Measurements from ENCODE around the gene RBMS3. TPM values are rescaled to one million over a fixed set of nuclear protein-coding genes. Genes with fewer than 3 reads are reported as not detected.
A peak's percentile ranks its signal among the peaks of the same experiment; 100 is the strongest.

Gene RBMS3
- total RNA-seq, 2 donors from 2014 or later = 7.1 to 11.5 TPM

DNA sequence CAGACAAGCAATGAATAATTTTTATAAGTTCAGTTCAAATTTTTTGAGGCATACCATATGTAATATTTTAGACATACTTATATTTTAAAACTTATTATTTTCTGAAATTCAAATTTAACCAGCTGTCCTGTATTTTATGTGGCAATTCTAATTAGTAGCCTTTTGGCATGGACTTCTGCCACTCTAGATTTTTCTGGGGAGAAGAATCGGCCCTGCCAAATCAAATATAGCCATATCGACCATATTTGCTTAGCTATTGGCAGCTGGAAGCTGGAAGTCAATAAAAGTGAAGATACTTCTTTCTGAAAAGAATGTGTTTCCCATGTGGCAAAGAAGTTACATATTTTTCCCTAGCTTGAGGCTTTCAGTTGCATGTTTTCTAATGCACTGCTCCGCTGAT is 9.4 kb upstream of the RBMS3 start:
- DNase-seq = no peak
- intact Hi-C loops (cut with DNase I, micrococcal nuclease) = loop anchor here in 1 of 2 donors (10.0 kb wide), 1 partner anchor 493 kb away; no protein-coding TSS in a partner anchor
- no peak for ATAC-seq

DNA sequence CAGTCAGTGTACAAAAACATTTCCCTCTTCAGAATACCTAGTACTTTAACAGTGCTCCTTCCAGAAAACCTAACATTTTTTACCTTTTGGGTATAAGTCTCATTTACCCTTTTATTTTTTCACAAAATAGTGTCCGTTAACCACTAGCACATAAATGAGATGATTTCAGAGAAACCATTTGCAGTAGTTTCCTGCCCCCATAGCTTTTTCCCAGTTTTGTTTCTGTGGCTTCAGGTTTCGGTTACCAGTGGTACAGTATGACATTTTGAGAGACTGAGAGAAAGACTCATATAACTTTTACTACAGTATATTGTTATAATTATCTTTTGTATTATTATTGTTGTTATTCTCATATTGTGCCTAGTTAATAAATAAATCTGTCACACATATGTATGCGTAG is 6.2 kb upstream of the RBMS3 start:
- no peak for DNase-seq
- ATAC-seq = no peak
- intact Hi-C loops (cut with DNase I, micrococcal nuclease) = loop anchor here in 1 of 2 donors (10.0 kb wide), 1 partner anchor 490 kb away; no protein-coding TSS in a partner anchor

DNA sequence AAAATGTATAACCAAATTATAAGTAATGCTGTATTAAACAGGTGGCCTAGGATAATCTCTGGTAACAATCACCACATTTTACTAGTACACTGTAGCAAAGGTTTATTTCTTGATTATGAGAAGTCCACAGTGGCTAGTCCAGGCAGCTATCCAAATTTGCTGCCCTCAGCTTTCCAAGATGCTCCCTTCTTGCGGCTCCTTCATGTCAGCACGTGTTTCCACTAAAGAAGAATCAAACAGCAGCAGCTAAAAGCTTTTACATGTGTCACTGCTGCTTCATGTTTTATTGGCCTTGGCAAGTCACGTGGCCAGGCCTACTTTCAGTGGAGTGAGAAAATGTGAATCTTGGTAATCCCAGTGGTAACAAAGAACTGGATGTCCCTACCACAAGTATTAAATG is 5.6 kb upstream of the RBMS3 start:
- DNase-seq = peak; percentile 6 to 59
- intact Hi-C loops (cut with DNase I, micrococcal nuclease) = loop anchor here in 1 of 2 donors (10.0 kb wide), 1 partner anchor 489 kb away; no protein-coding TSS in a partner anchor
- ATAC-seq = no peak

DNA sequence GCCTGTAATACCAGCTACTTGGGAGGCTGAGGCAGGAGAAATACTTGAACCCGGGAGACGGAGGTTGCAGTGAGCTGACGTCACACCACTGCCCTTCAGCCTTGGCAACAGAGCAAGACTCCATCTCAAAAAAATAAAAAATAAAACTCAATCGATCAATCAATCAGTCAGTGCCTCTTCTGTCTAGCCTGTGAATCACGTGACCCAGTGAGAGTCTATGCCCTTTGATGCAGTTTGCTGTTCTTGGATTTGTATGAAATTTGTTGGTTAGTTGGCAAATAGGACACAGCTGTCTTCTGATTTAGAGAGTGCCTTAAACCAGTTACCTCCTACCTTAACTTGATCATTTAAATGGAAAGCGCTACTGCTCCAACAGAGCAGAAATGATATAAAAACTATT is 3.6 kb upstream of the RBMS3 start:
- ATAC-seq (no peak), DNase-seq (no peak)
- intact Hi-C loops (cut with DNase I, micrococcal nuclease) = loop anchor here in 1 of 2 donors (10.0 kb wide), 1 partner anchor 488 kb away; no protein-coding TSS in a partner anchor

DNA sequence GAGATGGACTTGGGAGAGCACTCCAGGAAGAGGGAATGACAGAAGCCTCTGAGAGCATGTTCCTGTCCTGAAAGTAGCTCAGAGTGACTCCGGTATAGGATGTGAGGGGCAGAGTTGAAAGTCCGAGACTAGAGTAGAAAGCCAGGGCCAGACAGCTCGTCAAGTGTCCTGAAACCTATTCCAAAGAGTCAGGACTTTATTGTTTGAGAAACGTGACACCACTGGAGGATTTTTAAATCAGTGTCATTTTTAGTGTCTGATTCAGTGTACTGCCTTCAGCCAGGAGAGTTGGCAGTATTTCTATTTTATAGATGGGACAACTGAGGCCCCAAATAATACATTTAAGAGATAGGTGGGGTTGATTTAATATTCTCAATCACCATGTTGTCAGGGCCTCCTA is 1.6 kb upstream of the RBMS3 start:
- intact Hi-C loops (cut with DNase I, micrococcal nuclease) = loop anchor here in 1 of 2 donors (10.0 kb wide), 1 partner anchor 486 kb away; no protein-coding TSS in a partner anchor
- no peak for DNase-seq
- no peak for ATAC-seq

DNA sequence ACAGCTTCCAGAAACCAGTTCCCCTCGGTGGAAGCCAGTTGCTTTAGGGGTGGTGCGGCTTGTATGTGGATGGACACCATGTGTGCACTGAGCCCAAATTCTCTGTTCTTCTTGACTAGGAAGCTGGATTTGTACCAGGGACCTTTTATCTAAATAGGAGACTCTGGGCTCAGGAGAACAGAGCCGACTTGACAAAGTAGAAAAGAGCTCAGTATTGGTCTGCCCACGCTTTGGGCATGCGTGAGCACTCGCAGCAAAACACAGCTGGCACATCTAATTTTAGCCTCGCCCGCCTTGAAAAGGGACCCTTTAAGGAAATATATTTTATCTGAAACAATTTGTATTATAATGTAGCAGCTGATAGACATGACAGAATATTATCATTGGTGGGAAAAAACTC is 1.1 kb upstream of the RBMS3 start:
- intact Hi-C loops (cut with DNase I, micrococcal nuclease) = loop anchor here in 1 of 2 donors (10.0 kb wide), 2 partner anchors 415 to 485 kb away; no protein-coding TSS in a partner anchor
- ATAC-seq (no peak), DNase-seq (no peak)

DNA sequence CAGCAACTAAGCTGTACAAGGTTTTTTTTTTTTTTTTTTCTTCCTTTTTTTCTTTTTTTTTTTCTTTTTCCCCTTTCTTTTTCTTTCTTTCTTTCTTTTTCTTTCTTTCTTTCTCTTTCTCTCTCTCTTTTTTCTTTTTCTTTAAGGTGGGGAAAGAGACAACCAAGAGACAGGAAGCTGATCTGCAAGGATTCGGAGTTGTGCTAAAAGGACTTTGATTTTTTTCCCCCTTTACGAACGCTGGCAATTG is 148 bp downstream of the RBMS3 start:
- intact Hi-C loops (cut with DNase I, micrococcal nuclease) = loop anchor here in 1 of 2 donors (10.0 kb wide), 1 partner anchor 414 kb away; no protein-coding TSS in a partner anchor
- ATAC-seq (no peak), DNase-seq (no peak)

DNA sequence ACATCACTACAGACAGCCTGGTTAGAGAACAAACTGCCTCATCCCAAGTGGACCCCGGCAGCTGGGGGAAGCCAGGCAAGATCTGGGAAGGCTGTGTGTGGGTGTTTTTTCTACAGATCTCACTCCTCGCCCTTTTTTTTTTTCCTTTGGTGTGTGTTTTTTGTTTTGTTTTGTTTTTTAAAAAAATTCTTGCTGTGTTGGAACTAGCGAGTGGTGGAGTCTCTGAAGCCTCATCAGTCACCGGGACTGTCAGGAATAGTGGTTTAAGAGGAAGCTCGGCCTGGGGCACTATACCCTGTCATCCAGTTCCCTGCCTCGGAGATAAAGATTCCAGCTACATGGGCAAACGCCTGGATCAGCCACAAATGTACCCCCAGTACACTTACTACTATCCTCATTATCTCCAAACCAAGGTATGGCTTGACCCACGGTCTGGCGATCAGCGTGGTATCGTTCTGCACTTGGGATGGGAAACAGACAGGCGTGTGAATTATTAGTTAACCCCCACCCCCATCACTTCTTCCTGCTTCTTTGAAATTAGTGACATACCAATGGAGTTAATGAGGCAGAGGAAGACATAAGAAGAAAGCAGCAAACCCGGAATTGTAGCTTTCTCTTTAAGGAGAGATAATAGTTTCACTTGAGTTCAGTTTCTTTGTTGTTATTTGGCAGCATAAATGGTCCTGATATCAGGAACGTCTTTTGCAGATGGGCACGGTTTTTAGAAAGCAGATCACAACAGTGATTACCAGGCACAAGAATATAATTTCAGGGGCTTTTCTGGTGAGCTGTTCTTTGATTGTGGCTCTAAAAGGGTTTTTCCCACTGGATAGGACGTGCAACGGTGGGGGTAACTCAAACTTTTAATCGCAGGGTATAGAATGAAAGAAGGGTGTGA is 722 bp downstream of the RBMS3 start:
- intact Hi-C loops (cut with DNase I, micrococcal nuclease) = loop anchor here in 1 of 2 donors (10.0 kb wide), 1 partner anchor 413 kb away; no protein-coding TSS in a partner anchor
- DNase-seq (peak in 1 of 2 donors; percentile 6), ATAC-seq (peak; percentile 32)

DNA sequence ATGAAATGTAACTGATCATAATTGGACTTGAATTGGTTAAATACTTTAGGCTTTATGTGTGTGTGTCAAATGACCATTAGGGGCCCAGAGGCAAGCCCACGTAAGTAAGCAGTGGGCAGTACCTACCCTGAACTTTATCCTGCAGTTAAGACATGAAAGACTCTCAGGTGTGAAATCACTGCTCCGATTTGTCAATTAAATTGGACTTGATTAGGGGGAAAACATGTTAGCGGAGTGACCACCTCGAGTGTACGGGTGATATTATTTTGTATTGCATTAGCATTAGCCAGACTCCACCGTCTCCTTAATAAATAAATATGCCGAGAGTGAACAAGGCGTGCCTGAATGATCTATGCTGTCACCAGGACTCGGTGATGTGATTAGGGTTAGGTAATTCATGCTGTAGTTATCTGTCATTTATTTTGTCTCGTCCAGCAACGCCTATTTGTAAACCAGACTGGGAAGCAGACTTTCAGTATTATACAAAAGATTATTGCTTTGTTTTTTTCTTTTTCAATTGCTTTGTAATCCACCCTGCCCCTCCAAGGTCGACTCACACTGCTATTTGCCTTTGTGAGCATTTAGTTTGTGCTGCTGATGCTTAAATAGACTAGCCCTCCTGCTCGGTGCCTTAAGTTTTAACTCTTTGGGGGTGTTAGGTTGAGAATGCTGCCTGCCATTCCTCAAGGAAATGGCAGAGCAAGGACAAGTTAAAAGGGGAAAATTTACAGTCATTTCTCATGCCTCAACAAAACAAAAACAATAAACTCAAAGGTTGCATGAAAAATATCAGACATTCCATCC is 1.8 kb downstream of the RBMS3 start:
- DNase-seq = no peak
- intact Hi-C loops (cut with DNase I, micrococcal nuclease) = loop anchor here in 1 of 2 donors (10.0 kb wide), 1 partner anchor 412 kb away; no protein-coding TSS in a partner anchor

DNA sequence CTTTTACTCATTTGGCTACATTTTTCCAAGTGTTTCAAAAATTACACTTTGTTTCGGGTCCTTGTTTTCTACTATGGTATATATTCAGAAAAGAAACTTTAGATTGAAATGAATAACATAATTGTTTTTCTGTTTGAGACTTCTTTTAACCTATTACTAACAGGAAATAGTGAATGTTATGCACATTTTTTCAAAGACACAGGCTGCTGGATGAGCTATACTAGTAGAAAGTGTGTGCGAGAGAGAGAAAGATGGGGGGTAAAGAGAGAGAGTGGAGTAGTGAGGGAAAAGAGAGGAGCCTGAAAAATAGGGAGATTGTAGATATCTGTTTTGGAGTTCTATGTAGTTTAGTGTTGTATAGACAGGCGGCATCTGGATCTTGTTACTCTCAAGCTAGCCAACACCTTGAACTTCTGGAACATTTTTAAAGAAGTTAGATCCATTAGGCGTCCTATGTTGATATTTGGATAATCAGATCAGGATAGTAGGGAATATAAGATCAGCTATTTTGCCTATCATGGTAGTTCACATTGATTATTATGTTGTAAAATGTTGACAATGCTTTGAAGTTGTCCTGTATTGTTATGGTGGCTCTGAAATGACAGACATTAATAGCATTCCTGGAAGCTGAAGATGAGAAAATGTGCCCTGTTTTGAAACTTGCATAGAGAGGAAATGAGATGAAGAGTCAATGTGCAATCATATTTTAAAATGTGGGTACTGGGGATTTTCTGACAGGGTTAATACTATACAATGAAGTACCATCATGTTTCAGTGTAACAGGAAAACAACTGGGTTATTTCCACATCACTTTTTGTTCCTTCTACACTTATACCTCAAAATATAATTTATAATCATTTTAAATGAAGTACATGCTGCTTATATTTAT is 2.6 kb downstream of the RBMS3 start:
- no peak for DNase-seq
- no peak for ATAC-seq
- intact Hi-C loops (cut with DNase I, micrococcal nuclease) = loop anchor here in 1 of 2 donors (10.0 kb wide), 1 partner anchor 411 kb away; no protein-coding TSS in a partner anchor

More for the DNA sequence above, 1.8 kb downstream of the RBMS3 start:
- no peak for ATAC-seq

DNA sequence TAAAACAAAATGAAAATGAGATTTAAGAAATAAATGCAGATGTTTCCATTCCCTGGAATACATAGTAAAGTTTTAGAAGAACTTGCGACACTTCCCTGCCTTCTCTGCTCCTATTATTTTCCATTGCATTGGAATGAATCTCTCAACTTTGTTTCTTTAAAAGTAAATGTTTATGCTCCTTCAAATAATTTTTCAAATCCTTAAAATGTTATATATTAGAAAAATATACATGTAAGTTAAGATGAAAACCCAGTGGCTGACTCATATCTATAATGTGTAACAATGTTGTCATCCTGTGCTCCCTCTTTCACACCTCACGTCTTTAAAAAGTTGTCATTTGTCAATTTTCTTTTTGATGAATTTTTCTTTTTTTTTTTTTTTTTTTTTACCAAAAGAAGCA is 3.6 kb downstream of the RBMS3 start:
- intact Hi-C loops (cut with DNase I, micrococcal nuclease) = loop anchor here in 1 of 2 donors (10.0 kb wide), 1 partner anchor 410 kb away; no protein-coding TSS in a partner anchor

DNA sequence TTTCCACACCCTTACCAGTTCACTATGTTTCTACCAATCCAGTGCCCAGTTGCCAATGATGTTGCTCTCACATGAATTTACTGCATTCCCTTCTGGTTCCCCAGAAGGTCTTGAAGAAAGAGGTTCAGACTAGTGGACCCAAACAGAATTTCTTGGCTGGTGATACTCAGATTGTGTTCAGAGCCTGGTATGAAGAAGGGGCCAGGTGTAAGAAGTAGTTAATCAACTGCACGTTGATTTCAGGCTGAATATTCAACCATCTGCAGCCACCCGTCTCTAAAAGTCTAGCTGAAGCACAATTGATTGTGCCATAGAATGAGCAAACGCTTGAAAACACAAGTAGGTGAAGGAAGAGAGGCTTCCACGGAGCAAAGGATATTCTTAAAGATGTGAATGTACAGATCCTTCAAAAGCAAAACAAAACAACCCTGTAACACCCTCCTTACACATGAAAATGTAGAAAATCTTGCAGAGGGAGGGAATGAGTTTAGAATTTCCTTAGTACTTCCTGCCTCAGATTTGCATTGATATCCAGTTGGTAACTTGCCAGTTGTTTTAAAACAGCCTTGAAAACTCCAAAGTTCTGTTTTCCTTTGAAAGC is 4.7 kb downstream of the RBMS3 start:
- intact Hi-C loops (cut with DNase I, micrococcal nuclease) = loop anchor here in 1 of 2 donors (10.0 kb wide), 1 partner anchor 409 kb away; no protein-coding TSS in a partner anchor
- ATAC-seq (no peak), DNase-seq (no peak)

More for the DNA sequence above, 3.6 kb downstream of the RBMS3 start:
- no peak for ATAC-seq
- DNase-seq = no peak

DNA sequence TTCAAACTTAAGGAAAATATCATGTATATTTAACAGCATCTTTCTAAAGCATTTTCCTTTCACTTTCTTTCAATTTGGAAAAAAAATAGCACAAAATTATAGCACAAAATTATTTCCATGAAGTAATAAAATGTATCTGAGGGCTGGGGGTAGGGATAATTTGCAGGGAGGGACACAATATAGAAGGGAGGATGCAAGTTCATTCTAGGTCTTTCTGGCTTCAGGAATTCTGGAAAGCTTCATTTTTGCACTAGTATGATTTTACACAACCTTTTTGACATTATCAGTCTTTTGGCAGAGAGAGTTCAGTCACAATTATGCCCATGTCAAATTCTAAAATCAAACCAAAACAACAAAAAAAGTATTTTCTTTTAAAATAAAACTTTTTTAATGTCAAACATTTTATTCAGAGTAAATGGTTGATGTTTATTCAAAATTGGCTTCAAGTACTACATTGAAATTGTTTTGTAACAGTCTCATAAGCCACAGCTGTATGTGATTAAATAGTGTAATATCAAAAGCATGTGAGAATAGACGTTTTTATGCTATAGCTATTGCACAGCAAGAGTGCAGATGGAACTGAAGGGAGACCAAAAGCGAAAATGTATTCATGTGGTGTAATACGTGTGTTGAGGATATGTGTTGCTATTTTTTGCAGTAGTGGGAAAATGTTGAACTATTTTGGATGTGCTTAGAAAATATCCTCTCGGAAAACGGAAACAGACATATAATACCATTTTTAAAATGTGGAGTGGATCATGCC is 5.8 kb downstream of the RBMS3 start:
- ATAC-seq (no peak), DNase-seq (no peak)
- intact Hi-C loops (cut with DNase I, micrococcal nuclease) = loop anchor here in 1 of 2 donors (10.0 kb wide), 1 partner anchor 408 kb away; no protein-coding TSS in a partner anchor

DNA sequence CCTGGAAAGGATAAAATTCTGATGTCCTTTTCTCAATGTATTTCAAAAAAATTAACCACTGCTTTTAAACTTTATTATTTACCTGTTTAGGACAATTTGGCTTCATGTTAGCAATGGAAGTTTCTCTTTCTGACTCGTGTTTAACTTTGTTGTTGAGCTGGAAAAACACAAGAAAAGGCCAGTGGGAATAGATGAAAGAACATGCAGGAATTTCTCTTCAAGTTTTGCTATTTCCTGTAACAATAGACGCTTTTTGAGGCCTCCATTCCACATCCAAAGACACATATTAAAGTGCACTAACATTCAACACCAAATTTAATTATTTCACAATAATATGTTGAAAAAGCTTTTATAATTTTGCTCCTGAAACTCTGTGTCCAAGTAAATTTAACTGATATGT is 9.7 kb downstream of the RBMS3 start:
- ATAC-seq (no peak), DNase-seq (no peak)
- intact Hi-C loops (cut with DNase I, micrococcal nuclease) = no loop called here

DNA sequence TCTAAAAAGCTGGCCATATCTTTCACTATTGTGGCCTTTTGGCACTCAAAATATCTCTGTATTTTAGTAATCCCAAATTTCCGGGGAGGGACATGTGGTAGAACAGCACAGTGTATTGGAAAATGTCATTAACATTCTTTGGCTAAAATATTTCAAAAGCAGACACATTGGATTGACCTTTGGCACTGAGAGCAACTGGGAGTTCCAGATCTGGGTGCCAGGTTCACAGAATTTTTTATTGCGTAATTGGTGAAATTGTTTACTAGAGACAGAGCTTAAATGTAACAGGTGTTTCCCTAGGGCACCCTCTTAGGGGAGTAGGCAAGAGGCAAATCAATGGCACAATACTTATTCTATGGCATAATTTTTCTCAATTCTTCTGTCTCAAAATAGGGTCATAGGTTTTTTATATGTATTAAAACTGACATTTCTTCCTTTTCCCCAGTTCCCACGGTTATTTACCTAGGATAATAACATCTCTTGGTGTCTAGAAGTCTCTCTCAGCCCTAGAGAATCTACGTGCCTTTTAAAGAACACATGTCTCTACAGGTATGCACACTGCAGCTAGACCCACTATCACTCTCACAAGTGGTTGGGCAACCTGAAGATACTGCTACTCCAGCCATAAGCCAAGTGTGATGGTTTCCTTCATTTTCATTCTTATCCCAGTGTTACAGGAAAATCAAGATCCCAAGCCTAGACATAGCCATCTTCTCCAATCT is 10.6 kb downstream of the RBMS3 start:
- DNase-seq (no peak), ATAC-seq (peak; percentile 45)
- intact Hi-C loops (cut with DNase I, micrococcal nuclease) = no loop called here

DNA sequence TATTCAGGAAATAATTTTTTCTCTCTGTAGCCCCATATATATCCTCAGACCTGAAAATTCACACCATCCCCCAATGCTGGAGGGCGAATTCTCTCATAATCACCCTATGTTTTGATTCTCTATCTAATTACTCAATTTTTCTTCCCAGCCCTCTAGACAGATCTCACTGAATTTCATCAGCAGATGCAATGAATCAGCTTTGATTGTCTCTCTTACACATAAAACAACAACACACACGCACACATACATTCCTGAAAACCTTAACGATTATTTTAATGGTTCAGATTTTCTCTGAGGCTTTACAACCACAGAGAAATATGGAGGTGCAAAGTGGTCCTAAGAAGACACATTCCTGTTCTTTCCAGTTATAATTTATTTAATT is 11.1 kb downstream of the RBMS3 start:
- ATAC-seq = no peak

DNA sequence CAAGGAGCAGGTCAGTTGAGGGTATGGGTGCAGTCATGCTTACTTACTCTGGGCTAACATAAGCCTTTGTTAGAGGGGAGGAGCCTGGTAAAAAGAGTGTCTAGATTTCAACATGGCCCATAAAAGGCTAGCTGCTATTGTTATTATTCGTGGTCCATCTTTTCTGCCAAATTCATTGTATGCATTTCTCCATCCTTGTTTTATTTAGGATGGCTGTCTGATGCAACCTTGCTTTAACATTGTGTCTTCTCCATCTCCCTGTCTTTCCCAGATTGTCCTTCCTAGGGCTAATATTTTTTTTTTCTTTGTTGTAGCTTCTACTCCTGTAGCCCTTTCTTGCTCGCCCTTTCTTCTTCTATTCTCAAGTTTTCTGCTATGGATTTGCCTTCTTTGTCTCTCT is 12.6 kb downstream of the RBMS3 start:
- no peak for DNase-seq
- intact Hi-C loops (cut with DNase I, micrococcal nuclease) = no loop called here
- no peak for ATAC-seq

More for the DNA sequence above, 11.1 kb downstream of the RBMS3 start:
- DNase-seq = no peak
- intact Hi-C loops (cut with DNase I, micrococcal nuclease) = no loop called here
